OCI-LY1 (cell line): ENCODE results near the gene ODAD3.

Experiments
- H2AFZ ChIP-seq: fragments of 200-600 bp; sonication (generic), shearing (Covaris generic); 2 replicates; pipeline ENCODE4 v1.6.0; 2014; ENCODE audit warnings: antibody characterized with exemption, mild to moderate bottlenecking, low read length
- H3F3A ChIP-seq: fragments of 200-600 bp; sonication (generic), shearing (Covaris generic); 2 replicates; pipeline ENCODE4 v1.6.0; 2014; ENCODE audit warnings: mild to moderate bottlenecking, antibody characterized with exemption, low read length, moderate library complexity; ENCODE audit not compliant: insufficient read depth
- H3K27ac ChIP-seq: fragments of 200-600 bp; sonication (generic); 2 replicates; pipeline ENCODE4 v1.5.1; 2014; ENCODE audit warnings: low read length, mixed run types, mild to moderate bottlenecking, low read depth; ENCODE audit not compliant: poor library complexity, severe bottlenecking
- H3K27me3 ChIP-seq: fragments of 200-600 bp; sonication (generic); 2 replicates; pipeline ENCODE4 v1.6.0; 2014; ENCODE audit warnings: antibody characterized with exemption, mild to moderate bottlenecking, low read length, moderate library complexity; ENCODE audit not compliant: insufficient read depth
- H3K36me3 ChIP-seq: fragments of 200-600 bp; sonication (generic); 2 replicates; pipeline ENCODE4 v1.6.1; 2014; ENCODE audit warnings: mild to moderate bottlenecking, antibody characterized with exemption, low read length, moderate library complexity, mixed read lengths; ENCODE audit not compliant: insufficient read depth
- H3K4me1 ChIP-seq: fragments of 200-600 bp; sonication (generic); 2 replicates; pipeline ENCODE4 v1.5.1; 2014; ENCODE audit warnings: mild to moderate bottlenecking, low read length, moderate library complexity; ENCODE audit not compliant: insufficient read depth, severe bottlenecking
- H3K4me2 ChIP-seq: fragments of 200-600 bp; sonication (generic), shearing (Covaris generic); 2 replicates; pipeline ENCODE4 v1.6.1; 2014; ENCODE audit warnings: low read length
- H3K4me3 ChIP-seq: fragments of 200-600 bp; sonication (generic); 2 replicates; pipeline ENCODE4 v1.5.1; 2014; ENCODE audit warnings: low read length, low read depth, mild to moderate bottlenecking, mixed read lengths; ENCODE audit not compliant: poor library complexity, severe bottlenecking
- H3K79me2 ChIP-seq: fragments of 200-600 bp; shearing (Covaris generic); 2 replicates; pipeline ENCODE4 v1.6.1; 2016; ENCODE audit warnings: mixed run types, low read length, mixed read lengths; ENCODE audit not compliant: insufficient read depth
- H3K9ac ChIP-seq: fragments of 200-600 bp; sonication (generic), shearing (Covaris generic); 2 replicates; pipeline ENCODE4 v1.6.1; 2014; ENCODE audit warnings: mild to moderate bottlenecking, low read length, mixed read lengths
- H3K9me2 ChIP-seq: fragments of 200-600 bp; sonication (generic), shearing (Covaris generic); 2 replicates; pipeline ENCODE4 v1.6.1; 2014; ENCODE audit warnings: low read depth, mild to moderate bottlenecking, low read length, mixed read lengths
- H3K9me3 ChIP-seq: fragments of 200-600 bp; shearing (Covaris generic); 2 replicates; pipeline ENCODE4 v1.6.1; 2014; ENCODE audit warnings: low read length, mixed read lengths
- H4K20me1 ChIP-seq: fragments of 200-600 bp; sonication (generic), shearing (Covaris generic); 2 replicates; pipeline ENCODE4 v1.6.0; 2016; ENCODE audit warnings: mild to moderate bottlenecking, low read length; ENCODE audit not compliant: insufficient read depth
- CTCF ChIP-seq: fragments of 200-600 bp; sonication (generic), shearing (Covaris generic); IDR thresholded peaks from 2 replicates; pipeline ENCODE4 v1.5.1; 2017; ENCODE audit warnings: mild to moderate bottlenecking, antibody characterized with exemption, low read length, moderate library complexity, mixed read lengths
- EZH2 ChIP-seq: fragments of 200-600 bp; sonication (generic), shearing (Covaris generic); IDR thresholded peaks from 2 replicates; pipeline ENCODE4 v1.8.0; 2017; ENCODE audit warnings: borderline replicate concordance, mixed run types, mild to moderate bottlenecking, antibody characterized with exemption, low read length, moderate library complexity, mixed read lengths

ODAD3 gene

GRCh38 chr19:11422163-11423065, 12.5 kb downstream of the ODAD3 start:
- H3F3A ChIP-seq: no peaks in the 10 kb centered on the region
- H3K4me1 ChIP-seq: peaks cover 17% of the 10 kb centered on the region
- H3K27me3 ChIP-seq: no peaks in the 10 kb centered on the region; the same call in 1 of the 2 replicates
- H3K4me2 ChIP-seq: peak overlapping the region; percentile 34; the same call in 1 of the 2 replicates
- H3K9me3 ChIP-seq: no peaks in the 10 kb centered on the region
- H3K9ac ChIP-seq: no peak overlapping the region
- no peak overlapping the region for H3K27ac ChIP-seq
- H2AFZ ChIP-seq: no peak overlapping the region
- peak overlapping the region; percentile 15 for H3K4me3 ChIP-seq
- H4K20me1 ChIP-seq: no peaks in the 10 kb centered on the region
- no peaks in the 10 kb centered on the region for H3K79me2 ChIP-seq
- TF ChIP-seq CTCF (no peak), EZH2 (no peak)
- no peaks in the 10 kb centered on the region for H3K9me2 ChIP-seq
- H3K36me3 ChIP-seq: no peaks in the 10 kb centered on the region

- H3K4me2 ChIP-seq: peak overlapping the region; percentile 34; the same call in 1 of the 2 replicates
- H3K4me3 ChIP-seq: peak overlapping the region; percentile 15
- peaks cover 17% of the 10 kb centered on the region for H3K4me1 ChIP-seq
Measured at GRCh38 chr19:11421371-11422098, 13.4 kb downstream of the ODAD3 start.

More at GRCh38 chr19:11421371-11422098, 13.4 kb downstream of the ODAD3 start:
- H3K27me3 ChIP-seq: no peaks in the 10 kb centered on the region; the same call in 1 of the 2 replicates
- no peak overlapping the region for H2AFZ ChIP-seq
- H4K20me1 ChIP-seq: no peaks in the 10 kb centered on the region
- no peak overlapping the region for H3K27ac ChIP-seq
- H3K9me3 ChIP-seq: no peaks in the 10 kb centered on the region
- H3K36me3 ChIP-seq: no peaks in the 10 kb centered on the region
- H3K9ac ChIP-seq: no peak overlapping the region
- no peaks in the 10 kb centered on the region for H3K9me2 ChIP-seq
- no peak for TF ChIP-seq EZH2
- TF ChIP-seq CTCF: no peak
- no peaks in the 10 kb centered on the region for H3F3A ChIP-seq
- H3K79me2 ChIP-seq: no peaks in the 10 kb centered on the region
